HG03108 (cell line): ENCODE data around the gene OR6C1.
"Not testable (repeated sequence)": the region's sequence is repeated elsewhere in the genome, so short reads cannot be mapped to it uniquely, and the experiment has no call there.

Experiments
- ATAC-seq: cut with Tn5 transposase; IDR thresholded peaks from one replicate; pipeline ENCODE4 v1.9.1; 2021; ENCODE audit warnings: moderate library complexity; ENCODE audit not compliant: unreplicated experiment

The OR6C1 gene

DNA sequence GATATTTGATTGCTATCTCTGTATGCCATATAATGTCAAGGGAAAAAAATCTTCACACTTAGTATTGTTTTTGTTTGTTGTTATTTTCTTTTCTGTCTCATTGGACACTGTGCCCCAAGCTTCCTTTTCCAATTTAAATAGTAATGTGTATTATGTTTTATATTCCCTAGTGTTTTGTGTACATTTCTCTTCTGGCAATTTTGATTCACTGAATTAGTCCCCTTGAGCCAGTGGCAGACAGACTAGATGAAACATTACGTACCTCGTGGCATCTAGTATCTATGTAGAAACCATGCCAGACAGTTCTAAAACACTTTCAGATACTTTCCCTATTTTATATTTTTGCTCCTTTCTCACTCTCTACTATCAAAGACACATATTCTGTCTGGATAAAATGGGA lies at the start of gene OR6C1:
Gene OR6C1, plus strand, starts transcription at position 301 of the 400 bp plus-strand sequence. CDS start 6,257 bp downstream, outside the sequence.
- no peak for ATAC-seq

DNA sequence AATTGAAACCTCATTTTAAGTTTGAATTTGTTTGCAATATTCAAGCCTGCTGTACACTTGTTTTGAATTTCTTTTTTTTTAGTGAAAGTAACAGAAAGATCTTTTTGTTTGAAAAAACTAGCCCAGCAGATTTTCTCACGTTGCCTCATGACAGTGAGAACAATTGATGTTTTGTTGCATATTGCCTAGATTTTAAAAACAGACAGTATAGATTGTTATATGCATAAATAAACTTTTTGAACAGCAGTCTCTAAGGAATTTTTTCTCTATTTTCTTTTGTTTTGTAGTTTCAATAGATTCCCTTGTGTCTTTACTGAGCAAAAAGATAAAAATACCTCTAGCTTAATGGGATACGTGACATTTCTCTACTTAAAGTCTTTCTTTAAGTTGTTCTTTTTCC lies 33.2 kb upstream of the OR6C1 start:
- no peak for ATAC-seq

DNA sequence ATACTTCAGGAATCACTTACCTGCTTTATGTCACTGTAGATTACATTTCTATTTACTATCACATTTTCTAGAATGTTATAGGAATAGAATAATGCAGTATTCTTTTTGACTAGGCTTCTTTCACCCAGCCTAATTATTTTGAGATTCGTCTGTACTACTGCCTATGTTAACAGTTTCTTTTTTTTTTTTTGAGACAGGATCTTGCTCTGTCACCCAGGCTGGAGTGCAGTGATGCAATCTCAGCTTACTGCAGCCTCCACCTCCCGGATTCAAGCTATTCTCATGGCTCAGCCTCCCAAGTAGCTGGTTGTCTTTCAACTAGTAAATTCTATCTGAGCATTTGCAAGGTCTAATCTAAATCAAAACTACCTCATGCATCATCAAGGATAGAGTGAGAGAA lies 24.1 kb upstream of the OR6C1 start:
- no peak for ATAC-seq

DNA sequence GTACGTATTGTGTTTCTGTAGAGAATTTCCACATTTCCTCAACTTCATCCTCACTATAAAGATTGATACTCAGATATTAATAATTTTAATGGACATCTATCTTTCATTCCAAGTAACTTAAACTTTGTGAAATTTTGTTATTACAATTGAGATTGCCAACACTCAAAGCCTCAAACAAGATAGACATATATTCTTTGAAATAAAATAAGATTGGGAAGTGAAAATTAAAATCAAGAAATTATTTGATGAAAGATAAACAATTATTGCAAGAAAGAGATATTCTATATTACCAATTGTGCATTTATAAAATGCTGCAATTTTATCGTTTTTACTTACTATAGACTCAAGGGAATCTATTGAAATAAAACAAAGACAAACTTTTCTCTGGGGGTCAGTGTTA lies 17.7 kb upstream of the OR6C1 start, which contains the start of gene OR6C6:
Gene OR6C6, minus strand, starts transcription at position 101 of the 400 bp plus-strand sequence. CDS start 1,337 bp downstream, outside the sequence.
- ATAC-seq = no peak

DNA sequence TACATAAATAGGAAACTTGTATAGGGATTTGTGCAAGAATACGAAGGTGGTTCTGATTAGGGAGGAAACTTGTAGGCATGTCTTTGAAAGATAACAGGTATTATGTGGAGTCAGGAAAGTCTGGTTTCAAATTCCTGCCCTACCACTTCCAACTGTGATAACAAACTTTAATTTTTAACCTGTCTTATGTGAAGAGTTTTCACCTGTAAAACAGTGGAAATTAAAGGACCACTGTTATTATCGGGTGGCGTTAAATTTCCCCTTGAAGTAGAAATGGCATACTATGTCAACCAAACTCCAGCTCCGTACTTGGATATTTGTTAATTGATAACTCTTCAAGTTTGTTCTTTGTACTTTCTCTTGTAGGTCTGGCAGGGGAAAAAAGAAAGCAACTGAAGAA lies 6.1 kb downstream of the OR6C1 start:
- ATAC-seq = no peak

DNA sequence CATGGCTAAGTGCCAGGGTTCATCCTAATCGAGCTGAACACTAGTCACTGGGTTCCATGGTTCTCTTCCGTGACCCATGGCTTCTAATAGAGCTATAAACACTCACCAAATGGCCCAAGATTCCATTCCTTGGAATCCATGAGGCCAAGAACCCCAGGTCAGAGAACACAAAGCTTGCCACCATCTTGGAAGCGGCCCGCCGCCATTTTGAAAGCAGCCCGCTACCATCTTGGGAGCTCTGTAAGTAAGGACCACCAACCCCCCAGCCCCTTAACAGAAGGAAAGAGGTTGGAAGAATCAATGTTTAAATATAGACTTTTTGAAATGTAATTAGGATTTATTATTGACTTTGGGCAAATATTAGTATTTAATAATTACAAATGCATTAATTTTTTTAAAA lies 11.7 kb downstream of the OR6C1 start:
- ATAC-seq = not testable (repeated sequence)

DNA sequence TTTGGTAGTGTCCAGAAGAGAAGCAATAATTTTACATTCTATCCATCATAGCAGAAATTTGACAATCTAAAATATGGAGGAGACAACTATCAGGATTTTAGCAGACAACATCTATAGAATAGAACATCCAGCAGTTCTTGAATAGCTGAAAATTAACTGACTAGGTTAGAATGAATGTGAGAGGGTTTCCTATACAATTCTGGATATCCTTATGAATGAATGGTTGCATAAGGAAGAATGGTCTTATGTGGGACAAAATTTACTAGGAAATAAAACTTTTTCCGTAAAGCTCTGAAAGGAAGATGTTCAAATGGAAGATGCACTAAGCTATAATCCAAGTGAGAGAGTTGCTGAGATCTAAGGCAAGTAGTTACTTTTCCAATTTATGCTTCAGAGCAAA lies 16.3 kb downstream of the OR6C1 start, which contains the start of gene OR6C3:
Gene OR6C3, plus strand, starts transcription at position 301 of the 400 bp plus-strand sequence. CDS start 955 bp downstream, outside the sequence.
- no peak for ATAC-seq

DNA sequence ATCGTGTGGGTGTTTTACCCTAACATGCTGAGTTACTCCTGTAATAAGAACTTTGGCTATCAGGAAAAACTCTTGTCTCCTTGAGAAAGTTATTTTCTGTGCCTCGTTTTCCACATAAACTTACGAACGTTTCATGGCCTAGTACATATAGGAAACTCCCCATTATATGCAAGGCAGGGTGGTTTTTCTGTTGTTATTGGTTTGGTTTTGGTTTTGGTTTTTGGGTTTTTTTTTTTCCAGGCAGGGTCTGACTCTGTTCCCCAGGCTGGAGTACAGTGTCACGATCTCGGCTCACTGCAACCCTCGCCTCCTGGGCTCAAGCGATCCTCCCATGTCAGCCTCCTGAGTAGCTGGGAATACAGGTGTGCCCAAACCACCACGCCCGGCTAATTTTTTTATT lies 21.9 kb downstream of the OR6C1 start:
- ATAC-seq = no peak

DNA sequence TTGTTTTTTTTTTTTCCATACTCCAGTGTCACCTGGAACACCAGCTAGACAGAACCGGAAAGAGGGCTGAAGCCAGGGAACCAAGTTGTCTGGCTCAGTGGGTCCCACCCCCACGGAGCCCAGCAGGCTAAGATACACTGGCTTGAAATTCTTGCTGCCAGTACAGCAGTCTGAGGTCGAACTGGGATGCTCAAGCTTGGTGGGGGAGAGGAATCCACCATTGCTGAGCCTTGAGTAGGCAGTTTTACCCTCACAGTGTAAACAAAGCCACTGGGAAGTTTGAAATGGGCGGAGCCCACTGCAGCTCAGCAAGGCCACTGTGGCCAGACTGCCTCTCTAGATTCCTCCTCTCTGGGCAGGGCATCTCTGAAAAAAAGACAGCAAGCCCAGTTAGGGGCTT lies 41.2 kb downstream of the OR6C1 start:
- not testable (repeated sequence) for ATAC-seq

DNA sequence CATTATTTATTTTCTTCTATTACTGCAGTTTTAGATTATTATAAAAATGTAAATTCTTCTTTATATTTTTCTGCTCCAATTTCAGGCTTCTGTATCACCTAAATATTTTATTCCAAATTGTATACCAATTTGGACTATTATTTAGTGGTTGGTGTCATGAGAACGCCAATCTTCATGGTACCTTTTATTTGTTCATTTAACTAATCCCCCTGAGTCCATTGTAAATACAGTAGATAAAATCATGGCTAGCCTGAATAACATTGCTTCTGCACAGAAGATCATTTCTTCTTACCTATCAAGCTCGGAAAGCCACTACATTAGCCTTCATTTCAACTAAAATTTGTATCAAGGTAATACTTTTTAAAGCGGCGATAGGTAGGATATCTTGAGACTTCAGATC lies 48.5 kb downstream of the OR6C1 start, which contains the start of gene OR6C75:
Gene OR6C75, plus strand, starts transcription at position 301 of the 400 bp plus-strand sequence. CDS start 2,136 bp downstream, outside the sequence.
- ATAC-seq = no peak

DNA sequence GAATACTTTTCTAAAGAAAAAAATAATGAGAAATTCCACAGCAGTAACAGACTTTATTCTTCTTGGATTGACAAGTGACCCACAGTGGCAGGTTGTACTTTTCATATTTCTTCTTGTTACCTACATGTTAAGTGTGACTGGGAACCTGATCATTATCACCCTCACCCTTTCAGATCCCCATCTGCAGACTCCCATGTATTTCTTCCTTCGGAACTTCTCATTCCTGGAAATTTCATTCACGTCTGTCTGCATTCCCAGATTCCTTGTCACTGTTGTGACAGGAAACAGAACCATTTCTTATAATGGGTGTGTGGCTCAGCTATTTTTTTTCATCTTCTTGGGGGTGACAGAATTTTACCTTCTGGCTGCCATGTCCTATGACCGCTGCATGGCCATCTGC lies 50.9 kb downstream of the OR6C1 start:
- no peak for ATAC-seq
